ENCODE results near the gene PERCC1.

- TF ChIP-seq CTCF (IDR thresholded peaks at IDR 0.05): no peak
- no peak for TF ChIP-seq POLR2A (IDR thresholded peaks at IDR 0.05)
- TF ChIP-seq POLR2AphosphoS5 (IDR thresholded peaks at IDR 0.05): no peak
Measured at GRCh38 chr16:1454561-1454960, 23.7 kb downstream of the PERCC1 start.

Data from suprapubic skin (tissue), 4 donors.